GM21390 (cell line): ENCODE results near the gene SMNDC1.
"Not testable (repeated sequence)": the region's sequence is repeated elsewhere in the genome, so short reads cannot be mapped to it uniquely, and the experiment has no call there.

Experiments used
- ATAC-seq: cut with Tn5 transposase; IDR thresholded peaks from one replicate; pipeline ENCODE4 v1.9.1; 2021; ENCODE audit not compliant: unreplicated experiment

SMNDC1 gene

GRCh38 chr10:110285501-110285900 is 19.2 kb downstream of the SMNDC1 start:
- no peak for ATAC-seq

GRCh38 chr10:110284262-110284661 is 20.5 kb downstream of the SMNDC1 start:
- ATAC-seq, result no peak

- no peak for ATAC-seq
Observed at GRCh38 chr10:110279407-110279986, 25.2 kb downstream of the SMNDC1 start.

GRCh38 chr10:110278562-110279406 is 25.9 kb downstream of the SMNDC1 start:
- ATAC-seq, result no peak

GRCh38 chr10:110277591-110277990 is 27.1 kb downstream of the SMNDC1 start:
- no peak for ATAC-seq

GRCh38 chr10:110276603-110277002 is 28.1 kb downstream of the SMNDC1 start:
- ATAC-seq, result no peak

GRCh38 chr10:110275128-110275729 is 29.5 kb downstream of the SMNDC1 start:
- ATAC-seq, result no peak

- ATAC-seq, result no peak
Observed at GRCh38 chr10:110274647-110275046, 30.1 kb downstream of the SMNDC1 start.

- no peak for ATAC-seq
Observed at GRCh38 chr10:110274072-110274627, 30.6 kb downstream of the SMNDC1 start.

- ATAC-seq, result no peak
Observed at GRCh38 chr10:110273474-110273873, 31.2 kb downstream of the SMNDC1 start.

GRCh38 chr10:110272995-110273394 is 31.7 kb downstream of the SMNDC1 start:
- not testable (repeated sequence) for ATAC-seq

GRCh38 chr10:110269374-110270318 is 35.1 kb downstream of the SMNDC1 start:
- ATAC-seq, result peak; percentile 60

GRCh38 chr10:110268971-110269370 is 35.7 kb downstream of the SMNDC1 start:
- no peak for ATAC-seq

GRCh38 chr10:110268442-110268841 is 36.3 kb downstream of the SMNDC1 start:
- ATAC-seq, result peak; percentile 53

GRCh38 chr10:110267276-110267675 is 37.4 kb downstream of the SMNDC1 start:
- ATAC-seq, result no peak

- no peak for ATAC-seq
Observed at GRCh38 chr10:110265573-110266193, 39.0 kb downstream of the SMNDC1 start.

- ATAC-seq, result no peak
Observed at GRCh38 chr10:110263164-110263563, 41.6 kb downstream of the SMNDC1 start.

- ATAC-seq, result no peak
Observed at GRCh38 chr10:110260746-110261477, 43.8 kb downstream of the SMNDC1 start.

- ATAC-seq, result no peak
Observed at GRCh38 chr10:110259317-110259716, 45.4 kb downstream of the SMNDC1 start.

GRCh38 chr10:110258542-110258941 is 46.2 kb downstream of the SMNDC1 start:
- no peak for ATAC-seq
